OCI-LY3 (cell line): Measurements from ENCODE around the gene BLMH.

Experiments used
- CTCF ChIP-seq: fragments of 200-600, 300-600 bp; sonication (generic); IDR thresholded peaks from 2 replicates; pipeline ENCODE4 v1.5.1; 2014; ENCODE audit warnings: antibody characterized with exemption, low read length, low read depth
- EZH2phosphoT487 ChIP-seq: fragments of 200-600 bp; shearing (Covaris generic); IDR thresholded peaks from 2 replicates; pipeline ENCODE4 v1.6.1; 2018; ENCODE audit warnings: antibody characterized with exemption, mixed run types, low read depth

GRCh38 chr17:30314474-30314873, 22.7 kb upstream of the BLMH start:
- TF ChIP-seq CTCF, result no peak
- no peak for TF ChIP-seq EZH2phosphoT487
